MM.1S (cell line): ENCODE results near the gene ATP8A1.
"Not testable (repeated sequence)": the region's sequence is repeated elsewhere in the genome, so short reads cannot be mapped to it uniquely, and the experiment has no call there.

Source experiments
- DNase-seq: peaks from one replicate; pipeline ENCODE4 v3.0.0-alpha.2; 2015
- H2AFZ ChIP-seq: fragments of 300-600 bp; sonication (generic); 2 replicates; pipeline ENCODE4 v1.6.0; 2016; ENCODE audit warnings: antibody characterized with exemption, low read length
- H3F3A ChIP-seq: fragments of 300-600 bp; sonication (generic); 2 replicates; pipeline ENCODE4 v1.6.1; 2016; ENCODE audit warnings: mild to moderate bottlenecking, antibody characterized with exemption, low read length, moderate library complexity, mixed read lengths; ENCODE audit not compliant: insufficient read depth
- H3K27ac ChIP-seq: fragments of 300-600 bp; sonication (generic); 2 replicates; pipeline ENCODE4 v1.5.1; 2016; ENCODE audit warnings: mild to moderate bottlenecking, low read length
- H3K27me3 ChIP-seq: fragments of 300-600 bp; sonication (generic); replicated peaks from 2 replicates; pipeline ENCODE4 v1.6.0; 2016; ENCODE audit warnings: low read length; ENCODE audit not compliant: insufficient read depth
- H3K36me3 ChIP-seq: fragments of 300-600 bp; sonication (generic); replicated peaks from 2 replicates; pipeline ENCODE4 v1.6.1; 2016; ENCODE audit warnings: mild to moderate bottlenecking, low read length, mixed read lengths; ENCODE audit not compliant: insufficient read depth
- H3K4me1 ChIP-seq: fragments of 300-600 bp; sonication (generic); 2 replicates; pipeline ENCODE4 v1.6.1; 2016; ENCODE audit warnings: low read length, mixed read lengths
- H3K4me2 ChIP-seq: fragments of 300-600 bp; sonication (generic); 2 replicates; pipeline ENCODE4 v1.6.0; 2016; ENCODE audit warnings: low read depth, low read length
- H3K4me3 ChIP-seq: fragments of 300-600 bp; sonication (generic); 2 replicates; pipeline ENCODE4 v1.5.1; 2016; ENCODE audit warnings: low read length, mixed read lengths
- H3K79me2 ChIP-seq: fragments of 300-600 bp; sonication (generic); 2 replicates; pipeline ENCODE4 v1.6.1; 2016; ENCODE audit warnings: mixed run types, low read length, mixed read lengths
- H3K9ac ChIP-seq: fragments of 300-600 bp; sonication (generic); 2 replicates; pipeline ENCODE4 v1.6.1; 2016; ENCODE audit warnings: low read length, mixed read lengths
- H3K9me2 ChIP-seq: fragments of 300-600 bp; sonication (generic); replicated peaks from 2 replicates; pipeline ENCODE4 v1.6.1; 2016; ENCODE audit warnings: mild to moderate bottlenecking, low read length, mixed read lengths; ENCODE audit not compliant: insufficient read depth
- H3K9me3 ChIP-seq: fragments of 300-600 bp; sonication (generic); replicated peaks from 2 replicates; pipeline ENCODE4 v1.6.1; 2016; ENCODE audit warnings: mild to moderate bottlenecking, low read length, mixed read lengths; ENCODE audit not compliant: insufficient read depth
- H4K20me1 ChIP-seq: fragments of 300-600 bp; sonication (generic); 2 replicates; pipeline ENCODE4 v1.6.1; 2016; ENCODE audit warnings: mild to moderate bottlenecking, low read length, moderate library complexity, mixed read lengths; ENCODE audit not compliant: insufficient read depth
- EZH2 ChIP-seq: fragments of 300-600 bp; sonication (generic); optimal IDR thresholded peaks from 2 replicates; pipeline ENCODE3; 2017; ENCODE audit warnings: low read depth, mild to moderate bottlenecking, antibody characterized with exemption, low read length, mixed read lengths
- EZH2phosphoT487 ChIP-seq: fragments of 300-600 bp; sonication (generic); IDR thresholded peaks from 2 replicates; pipeline ENCODE4 v1.6.1; 2018; ENCODE audit warnings: antibody characterized with exemption, low read length
- TF ChIP-seq, protein P1 (sequence below): fragments of 300-600 bp; sonication (generic); IDR thresholded peaks from 2 replicates; pipeline ENCODE4 v1.5.1; 2016; ENCODE audit warnings: antibody characterized with exemption, low read length, mixed read lengths

ATP8A1 gene

DNA sequence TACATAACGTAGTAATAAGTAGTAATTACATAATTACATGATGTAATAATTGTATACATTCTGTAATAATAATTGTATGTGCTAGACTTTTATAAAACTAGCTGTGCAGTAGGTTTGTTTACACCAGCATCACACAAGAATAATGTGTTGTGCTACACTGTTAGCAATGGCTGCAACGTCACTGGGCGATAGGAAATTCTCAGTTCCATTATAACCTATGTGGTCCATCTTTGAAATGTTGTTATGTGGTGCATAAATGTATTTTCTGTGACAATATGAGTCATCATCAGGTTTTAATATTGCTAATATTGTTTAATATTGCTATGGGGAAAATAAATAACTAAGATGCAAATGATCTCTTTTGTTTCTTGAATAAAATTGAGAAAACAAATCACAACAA, 46.0 kb upstream of the ATP8A1 start:
- no peaks in the 10 kb centered on the region for H3K9me2 ChIP-seq
- H3K27ac ChIP-seq, result no peak overlapping the region
- H3K9me3 ChIP-seq, result no peaks in the 10 kb centered on the region
- H3K27me3 ChIP-seq, result no peaks in the 10 kb centered on the region
- H3K4me1 ChIP-seq, result no peaks in the 10 kb centered on the region
- no peak overlapping the region for H3K9ac ChIP-seq
- H3K4me3 ChIP-seq, result no peak overlapping the region
- no peaks in the 10 kb centered on the region for H3K36me3 ChIP-seq
- H3K79me2 ChIP-seq, result no peaks in the 10 kb centered on the region
- no peak for DNase-seq
- H3K4me2 ChIP-seq, result no peak overlapping the region
- TF ChIP-seq, protein P1, sequence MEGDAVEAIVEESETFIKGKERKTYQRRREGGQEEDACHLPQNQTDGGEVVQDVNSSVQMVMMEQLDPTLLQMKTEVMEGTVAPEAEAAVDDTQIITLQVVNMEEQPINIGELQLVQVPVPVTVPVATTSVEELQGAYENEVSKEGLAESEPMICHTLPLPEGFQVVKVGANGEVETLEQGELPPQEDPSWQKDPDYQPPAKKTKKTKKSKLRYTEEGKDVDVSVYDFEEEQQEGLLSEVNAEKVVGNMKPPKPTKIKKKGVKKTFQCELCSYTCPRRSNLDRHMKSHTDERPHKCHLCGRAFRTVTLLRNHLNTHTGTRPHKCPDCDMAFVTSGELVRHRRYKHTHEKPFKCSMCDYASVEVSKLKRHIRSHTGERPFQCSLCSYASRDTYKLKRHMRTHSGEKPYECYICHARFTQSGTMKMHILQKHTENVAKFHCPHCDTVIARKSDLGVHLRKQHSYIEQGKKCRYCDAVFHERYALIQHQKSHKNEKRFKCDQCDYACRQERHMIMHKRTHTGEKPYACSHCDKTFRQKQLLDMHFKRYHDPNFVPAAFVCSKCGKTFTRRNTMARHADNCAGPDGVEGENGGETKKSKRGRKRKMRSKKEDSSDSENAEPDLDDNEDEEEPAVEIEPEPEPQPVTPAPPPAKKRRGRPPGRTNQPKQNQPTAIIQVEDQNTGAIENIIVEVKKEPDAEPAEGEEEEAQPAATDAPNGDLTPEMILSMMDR, result no peak
- no peak for TF ChIP-seq EZH2phosphoT487
- TF ChIP-seq EZH2, result no peak
- H2AFZ ChIP-seq, result no peak overlapping the region
- no peaks in the 10 kb centered on the region for H4K20me1 ChIP-seq
- no peaks in the 10 kb centered on the region for H3F3A ChIP-seq

DNA sequence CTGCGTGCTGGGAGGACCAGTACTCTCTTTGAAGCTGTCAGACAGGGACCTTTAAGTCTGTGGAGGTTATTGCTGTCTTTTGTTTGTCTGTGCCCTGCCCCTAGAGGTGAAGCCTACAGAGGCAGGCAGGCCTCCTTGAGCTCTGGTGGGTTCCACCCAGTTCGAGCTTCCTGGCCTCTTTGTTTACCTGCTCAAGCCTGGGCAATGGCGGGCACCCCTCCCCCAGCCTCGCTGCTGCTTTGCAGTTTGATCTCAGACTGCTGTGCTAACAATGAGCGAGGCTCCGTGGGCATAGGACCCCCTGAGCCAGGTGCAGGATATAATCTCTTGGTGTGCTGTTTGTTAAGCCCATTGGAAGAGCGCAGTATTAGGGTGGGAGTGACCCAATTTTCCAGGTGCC, 44.9 kb upstream of the ATP8A1 start:
- H3K4me3 ChIP-seq, H4K20me1 ChIP-seq, H3K27ac ChIP-seq, H2AFZ ChIP-seq, H3K27me3 ChIP-seq, H3K9ac ChIP-seq, H3K9me3 ChIP-seq, H3K4me1 ChIP-seq, H3K79me2 ChIP-seq, DNase-seq, H3K36me3 ChIP-seq, H3F3A ChIP-seq, H3K9me2 ChIP-seq, H3K4me2 ChIP-seq: not testable (repeated sequence)

DNA sequence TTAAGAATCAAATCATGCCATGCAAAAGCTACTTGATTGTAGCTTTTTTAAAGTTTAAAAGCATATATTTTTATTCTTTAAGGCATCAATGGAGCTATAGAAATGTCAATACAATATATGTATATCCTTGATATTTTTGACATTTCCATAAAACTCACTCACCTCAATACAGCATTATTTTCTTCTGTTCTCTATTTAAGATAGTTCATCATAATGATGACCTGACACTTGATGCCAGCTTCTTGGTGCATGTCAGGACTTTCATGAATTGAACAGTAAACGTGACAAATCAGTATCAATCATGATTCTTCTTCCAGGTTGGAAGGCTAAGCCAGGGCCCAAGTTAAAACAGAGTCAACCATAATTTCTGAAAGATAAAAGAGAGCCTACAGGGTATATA, 33.6 kb upstream of the ATP8A1 start:
- Histone ChIP-seq H3K9me2 (no peaks in the 10 kb centered on the region), H3K4me3 (no peak overlapping the region), H3K4me2 (no peak overlapping the region), H3K27me3 (no peaks in the 10 kb centered on the region), H4K20me1 (no peaks in the 10 kb centered on the region), H3K36me3 (no peaks in the 10 kb centered on the region), H2AFZ (no peak overlapping the region), H3K79me2 (no peaks in the 10 kb centered on the region), H3K27ac (no peak overlapping the region), H3K4me1 (no peaks in the 10 kb centered on the region), H3K9me3 (no peaks in the 10 kb centered on the region), H3F3A (no peaks in the 10 kb centered on the region), H3K9ac (no peak overlapping the region)
- no peak for DNase-seq
- TF ChIP-seq EZH2 (no peak), EZH2phosphoT487 (no peak)
- TF ChIP-seq, protein P1, result no peak

DNA sequence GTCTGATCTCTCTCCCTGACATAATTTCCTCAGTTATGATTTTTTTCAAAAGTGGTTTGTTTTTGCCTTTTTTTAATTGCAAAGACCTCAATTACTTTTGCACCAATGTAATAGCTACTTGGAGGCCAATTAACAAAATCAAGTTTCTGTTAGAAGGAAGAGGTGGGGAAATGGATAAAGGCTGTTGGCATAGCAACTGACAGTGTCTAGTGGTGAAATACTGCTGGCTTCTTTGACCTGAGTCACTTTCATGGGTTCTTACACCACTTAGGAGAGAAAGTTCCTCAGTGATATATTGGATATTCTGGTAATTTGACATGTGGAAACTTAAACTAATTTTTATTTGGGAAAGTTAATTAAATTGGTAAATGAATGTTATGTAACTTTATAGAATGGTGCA, 26.5 kb upstream of the ATP8A1 start:
- Histone ChIP-seq H3K9me3 (no peaks in the 10 kb centered on the region), H3K9me2 (no peaks in the 10 kb centered on the region), H3F3A (no peaks in the 10 kb centered on the region), H3K79me2 (no peaks in the 10 kb centered on the region), H3K9ac (no peak overlapping the region), H2AFZ (no peak overlapping the region), H3K36me3 (no peaks in the 10 kb centered on the region), H3K4me2 (no peak overlapping the region), H3K4me1 (no peaks in the 10 kb centered on the region), H3K27ac (no peak overlapping the region), H3K4me3 (no peak overlapping the region), H4K20me1 (no peaks in the 10 kb centered on the region), H3K27me3 (no peaks in the 10 kb centered on the region)
- DNase-seq, result no peak
- TF ChIP-seq, protein P1, result no peak
- TF ChIP-seq EZH2phosphoT487 (no peak), EZH2 (no peak)
